Neural progenitor cell (in vitro differentiated cells): ENCODE results near the gene PRKCB. TPM values are rescaled to one million over a fixed set of nuclear protein-coding genes. Genes with fewer than 3 reads are reported as not detected.

Experiments used
- DNase-seq: peaks from one replicate; pipeline ENCODE4 v3.0.0-alpha.2; 2016; ENCODE audit warnings: low spot score
- H2AFZ ChIP-seq: fragments of 200-600 bp; sonication (generic); replicated peaks from 2 replicates; pipeline ENCODE4 v1.6.1; 2016; ENCODE audit warnings: antibody characterized with exemption
- H3F3A ChIP-seq: fragments of 200-600 bp; sonication (generic); 2 replicates; pipeline ENCODE4 v1.6.1; 2016; ENCODE audit warnings: antibody characterized with exemption, low read depth
- H3K27ac ChIP-seq: fragments of 200-600 bp; sonication (generic); 2 replicates; pipeline ENCODE4 v1.5.1; 2016; ENCODE audit warnings: mild to moderate bottlenecking
- H3K27me3 ChIP-seq: fragments of 200-600 bp; sonication (generic); 2 replicates; pipeline ENCODE4 v1.6.1; 2016; ENCODE audit warnings: mild to moderate bottlenecking, moderate library complexity
- H3K36me3 ChIP-seq: fragments of 200-600 bp; sonication (generic); 2 replicates; pipeline ENCODE4 v1.5.1; 2016
- H3K4me1 ChIP-seq: fragments of 200-600 bp; sonication (generic); 2 replicates; pipeline ENCODE4 v1.6.1; 2016; ENCODE audit warnings: mixed run types
- H3K4me2 ChIP-seq: fragments of 200-600 bp; sonication (generic); 2 replicates; pipeline ENCODE4 v1.6.1; 2016
- H3K4me3 ChIP-seq: fragments of 200-600 bp; sonication (generic); 2 replicates; pipeline ENCODE4 v1.5.1; 2016
- H3K79me2 ChIP-seq: fragments of 200-600 bp; sonication (generic); 2 replicates; pipeline ENCODE4 v1.6.1; 2016; ENCODE audit warnings: low read depth
- H3K9ac ChIP-seq: fragments of 200-600 bp; sonication (generic); 2 replicates; pipeline ENCODE4 v1.6.1; 2016
- H3K9me3 ChIP-seq: fragments of 200-600 bp; sonication (generic); 2 replicates; pipeline ENCODE4 v1.5.1; 2016; ENCODE audit warnings: low read depth
- H4K20me1 ChIP-seq: fragments of 200-600 bp; sonication (generic); 2 replicates; pipeline ENCODE4 v1.6.1; 2016; ENCODE audit warnings: low read depth
- H3K27ac Mint-ChIP-seq: 3 replicates; pipeline ENCODE4 v1.8.0; 2021; ENCODE audit warnings: mixed read lengths
- H3K27me3 Mint-ChIP-seq: 2 replicates; pipeline ENCODE4 v1.8.0; 2022; ENCODE audit warnings: low read depth, mild to moderate bottlenecking, inconsistent platforms, moderate library complexity, mixed read lengths; ENCODE audit not compliant: insufficient read depth
- H3K36me3 Mint-ChIP-seq: 3 replicates; pipeline ENCODE4 v1.8.0; 2021; ENCODE audit warnings: mixed read lengths
- H3K4me1 Mint-ChIP-seq: 3 replicates; pipeline ENCODE4 v1.8.0; 2021; ENCODE audit warnings: mixed read lengths
- H3K4me3 Mint-ChIP-seq: 3 replicates; pipeline ENCODE4 v1.8.0; 2021; ENCODE audit warnings: mild to moderate bottlenecking, moderate library complexity, mixed read lengths
- H3K9me3 Mint-ChIP-seq: 3 replicates; pipeline ENCODE4 v1.8.0; 2020; ENCODE audit warnings: mixed read lengths
- CTCF ChIP-seq: fragments of 200-600 bp; sonication (generic); IDR thresholded peaks from 2 replicates; pipeline ENCODE4 v1.5.1; 2017; ENCODE audit warnings: antibody characterized with exemption, mild to moderate bottlenecking
- EZH2 ChIP-seq: fragments of 200-600 bp; sonication (generic); IDR thresholded peaks from 2 replicates; pipeline ENCODE4 v1.6.1; 2017; ENCODE audit warnings: antibody characterized with exemption, mild to moderate bottlenecking, moderate library complexity
- EZH2phosphoT487 ChIP-seq: fragments of 200-600 bp; sonication (generic); IDR thresholded peaks from 2 replicates; pipeline ENCODE4 v1.6.1; 2017; ENCODE audit warnings: antibody characterized with exemption
- total RNA-seq: library from RNA; depleted of rRNA; stranded (reverse); fragments of >200 nt; gene quantifications from 2 replicates; pipeline ENCODE4 v1.2.3, GENCODE V29; 2015; ENCODE audit warnings: low replicate concordance

The PRKCB gene
- total RNA-seq, 1 donor from 2014 or later: 9.5 TPM

GRCh38 chr16:24218299-24218698 lies 382.5 kb downstream of the PRKCB start:
- Mint-ChIP-seq H3K36me3 (no peaks in the 10 kb centered on the region), H3K27ac (no peak overlapping the region), H3K4me3 (no peak overlapping the region), H3K27me3 (peaks cover 8% of the 10 kb centered on the region), H3K9me3 (peaks cover 2% of the 10 kb centered on the region), H3K4me1 (peaks cover 5% of the 10 kb centered on the region)
- Histone ChIP-seq H3K4me1 (peaks cover 18% of the 10 kb centered on the region), H4K20me1 (peaks cover 7% of the 10 kb centered on the region), H3K9me3 (no peaks in the 10 kb centered on the region), H3K27ac (no peak overlapping the region), H3K36me3 (no peaks in the 10 kb centered on the region), H3K9ac (no peak overlapping the region), H3K4me3 (no peak overlapping the region), H3K4me2 (no peak overlapping the region), H3F3A (peaks cover 7% of the 10 kb centered on the region), H3K79me2 (no peaks in the 10 kb centered on the region), H2AFZ (no peak overlapping the region), H3K27me3 (peaks cover 44% of the 10 kb centered on the region)
- no peak for DNase-seq
- TF ChIP-seq EZH2phosphoT487: no peak
- TF ChIP-seq CTCF: no peak
- no peak for TF ChIP-seq EZH2

GRCh38 chr16:24221219-24221618 lies 385.4 kb downstream of the PRKCB start:
- H3K4me1 ChIP-seq: peaks cover 10% of the 10 kb centered on the region
- no peak overlapping the region for H2AFZ ChIP-seq
- DNase-seq: no peak
- H3K4me2 ChIP-seq: no peak overlapping the region
- no peaks in the 10 kb centered on the region for H4K20me1 ChIP-seq
- no peak overlapping the region for H3K9ac ChIP-seq
- peaks cover 15% of the 10 kb centered on the region for H3K27me3 ChIP-seq
- H3F3A ChIP-seq: no peaks in the 10 kb centered on the region
- Mint-ChIP-seq H3K9me3 (peaks cover 2% of the 10 kb centered on the region), H3K27ac (no peak overlapping the region), H3K4me3 (no peak overlapping the region), H3K36me3 (no peaks in the 10 kb centered on the region), H3K27me3 (peaks cover 5% of the 10 kb centered on the region), H3K4me1 (peaks cover 10% of the 10 kb centered on the region)
- H3K27ac ChIP-seq: no peak overlapping the region
- TF ChIP-seq EZH2: no peak
- no peak for TF ChIP-seq EZH2phosphoT487
- TF ChIP-seq CTCF: no peak
- H3K36me3 ChIP-seq: no peaks in the 10 kb centered on the region
- H3K79me2 ChIP-seq: no peaks in the 10 kb centered on the region
- no peak overlapping the region for H3K4me3 ChIP-seq
- H3K9me3 ChIP-seq: no peaks in the 10 kb centered on the region

GRCh38 chr16:24228514-24228913 lies 392.7 kb downstream of the PRKCB start:
- H3K79me2 ChIP-seq: no peaks in the 10 kb centered on the region
- DNase-seq: no peak
- no peaks in the 10 kb centered on the region for H4K20me1 ChIP-seq
- H3F3A ChIP-seq: no peaks in the 10 kb centered on the region
- peaks cover 3% of the 10 kb centered on the region for H3K4me1 ChIP-seq
- Mint-ChIP-seq H3K27ac (no peak overlapping the region), H3K27me3 (no peaks in the 10 kb centered on the region), H3K4me1 (peaks cover 14% of the 10 kb centered on the region), H3K9me3 (no peaks in the 10 kb centered on the region), H3K36me3 (no peaks in the 10 kb centered on the region), H3K4me3 (no peak overlapping the region)
- H3K4me2 ChIP-seq: no peak overlapping the region
- TF ChIP-seq EZH2: no peak
- TF ChIP-seq CTCF: no peak
- TF ChIP-seq EZH2phosphoT487: no peak
- no peaks in the 10 kb centered on the region for H3K27me3 ChIP-seq
- H3K27ac ChIP-seq: no peak overlapping the region
- no peaks in the 10 kb centered on the region for H3K9me3 ChIP-seq
- H3K9ac ChIP-seq: no peak overlapping the region
- no peak overlapping the region for H2AFZ ChIP-seq
- H3K4me3 ChIP-seq: no peak overlapping the region
- H3K36me3 ChIP-seq: no peaks in the 10 kb centered on the region
